K562 (cell line): Measurements from ENCODE around the gene AGPAT4. TPM values are rescaled to one million over a fixed set of nuclear protein-coding genes. Genes with fewer than 3 reads are reported as not detected.

ENCODE experiments used
- ARID3B ChIP-seq: fragments of 250-450 bp; sonication (Bioruptor Pico); IDR thresholded peaks from 2 replicates; pipeline ENCODE4 v1.4.0; 2020; ENCODE audit warnings: borderline replicate concordance
- COPS2 ChIP-seq: fragments of 450-650 bp; conservative IDR thresholded peaks from 2 replicates; pipeline ENCODE4 v1.6.1; 2016; ENCODE audit warnings: mild to moderate bottlenecking, moderate library complexity
- DNMT1 ChIP-seq: fragments of 450-650 bp; IDR thresholded peaks from 2 replicates; pipeline ENCODE4 v1.6.1; 2016; ENCODE audit warnings: antibody characterized with exemption, mild to moderate bottlenecking
- MCM2 ChIP-seq: fragments of 450-650 bp; IDR thresholded peaks from 2 replicates; pipeline ENCODE4 v1.6.1; 2017; ENCODE audit warnings: low read depth, mild to moderate bottlenecking
- RBM25 ChIP-seq: fragments of 200-400 bp; formaldehyde crosslinking; IDR thresholded peaks from 2 replicates; pipeline ENCODE4 v1.6.1; 2018; ENCODE audit warnings: low read length, low read depth, moderate library complexity; ENCODE audit not compliant: severe bottlenecking
- SNIP1 ChIP-seq: fragments of 450-650 bp; IDR thresholded peaks from 2 replicates; pipeline ENCODE4 v1.7.1; 2017; ENCODE audit warnings: low read depth, mild to moderate bottlenecking
- ZBTB17 ChIP-seq: fragments of 450-650 bp; formaldehyde crosslinking; IDR thresholded peaks from 2 replicates; pipeline ENCODE4 v1.4.0; 2020; ENCODE audit warnings: mild to moderate bottlenecking
- ZBTB34 ChIP-seq: fragments of 250-450 bp; sonication (Bioruptor Pico); IDR thresholded peaks from 2 replicates; pipeline ENCODE4 v1.8.0; 2021; ENCODE audit warnings: mild to moderate bottlenecking, moderate library complexity
- ZNF316 ChIP-seq: fragments of 450-650 bp; IDR thresholded peaks from 2 replicates; pipeline ENCODE4 v1.6.1; 2016
- ZNF395 ChIP-seq: fragments of 200-800 bp; sonication (Bioruptor generic); IDR thresholded peaks from 2 replicates; pipeline ENCODE4 v1.6.1; 2017; ENCODE audit warnings: missing genetic modification characterization, missing compliant biosample characterization
- ZNF408 ChIP-seq: fragments of 250-450 bp; sonication (Bioruptor Pico); IDR thresholded peaks from 2 replicates; pipeline ENCODE4 v1.4.0; 2020; ENCODE audit warnings: low read depth, mild to moderate bottlenecking, moderate library complexity
- ZNF57 ChIP-seq: fragments of 450-650 bp; formaldehyde crosslinking; IDR thresholded peaks from 2 replicates; pipeline ENCODE4 v1.4.0; 2020; ENCODE audit warnings: mild to moderate bottlenecking, moderate library complexity
- polyA plus RNA-seq, 8 experiments: library from polyadenylated mRNA; depleted of rRNA in 4 of 8; stranded (reverse) in 5 of 8; unstranded in 3 of 8; fragments of >200 nt; fragmentation: Nextera tagmentation in 2 of 8; fragmentation: Illumina TruSeq in 1 of 8; extraction: Ambion mirVana in 2 of 8; extraction: Trizol in 1 of 8; gene quantifications; 2 replicates each; pipeline versions ENCODE4 v1.2.1 to v1.2.3, GENCODE V29; 2011 to 2014; ENCODE audit warnings: inconsistent platforms in 1 of 8, missing spikeins in 1 of 8
- total RNA-seq, 7 experiments: library from RNA; depleted of rRNA in 6 of 7; stranded (reverse); fragments of >200 nt in 6 of 7; fragmentation: Illumina TruSeq in 2 of 7; extraction: Trizol in 2 of 7; gene quantifications; 2 replicates each; pipeline versions ENCODE4 v1.2.1 to v1.2.3, GENCODE V29; 2011 to 2021; ENCODE audit warnings: low replicate concordance in 1 of 7
- TF ChIP-seq, protein P1 (sequence below): fragments of 200-800 bp; sonication (Bioruptor generic); IDR thresholded peaks from 2 replicates; pipeline ENCODE4 v1.6.1; 2016; ENCODE audit warnings: missing genetic modification characterization, missing compliant biosample characterization

AGPAT4 gene
- total and polyA plus RNA-seq, 9 of the 15 experiments (the other 6 are each of a cell fraction or from before 2014, with no cell fraction given): 2.2 to 15.0 (median 5.7) TPM

- TF ChIP-seq ARID3B (CRISPR knock-in tag) (no peak), ZNF316 (no peak), MCM2 (no peak), ZBTB34 (CRISPR knock-in tag) (no peak), ZNF57 (CRISPR knock-in tag) (no peak), RBM25 (no peak), COPS2 (no peak), DNMT1 (no peak; the same call in 1 of the 2 replicates), SNIP1 (no peak), ZBTB17 (CRISPR knock-in tag) (no peak), ZNF395 (CRISPR knock-in tag) (peak; percentile 97), ZNF408 (CRISPR knock-in tag) (no peak)
- TF ChIP-seq, protein P1, sequence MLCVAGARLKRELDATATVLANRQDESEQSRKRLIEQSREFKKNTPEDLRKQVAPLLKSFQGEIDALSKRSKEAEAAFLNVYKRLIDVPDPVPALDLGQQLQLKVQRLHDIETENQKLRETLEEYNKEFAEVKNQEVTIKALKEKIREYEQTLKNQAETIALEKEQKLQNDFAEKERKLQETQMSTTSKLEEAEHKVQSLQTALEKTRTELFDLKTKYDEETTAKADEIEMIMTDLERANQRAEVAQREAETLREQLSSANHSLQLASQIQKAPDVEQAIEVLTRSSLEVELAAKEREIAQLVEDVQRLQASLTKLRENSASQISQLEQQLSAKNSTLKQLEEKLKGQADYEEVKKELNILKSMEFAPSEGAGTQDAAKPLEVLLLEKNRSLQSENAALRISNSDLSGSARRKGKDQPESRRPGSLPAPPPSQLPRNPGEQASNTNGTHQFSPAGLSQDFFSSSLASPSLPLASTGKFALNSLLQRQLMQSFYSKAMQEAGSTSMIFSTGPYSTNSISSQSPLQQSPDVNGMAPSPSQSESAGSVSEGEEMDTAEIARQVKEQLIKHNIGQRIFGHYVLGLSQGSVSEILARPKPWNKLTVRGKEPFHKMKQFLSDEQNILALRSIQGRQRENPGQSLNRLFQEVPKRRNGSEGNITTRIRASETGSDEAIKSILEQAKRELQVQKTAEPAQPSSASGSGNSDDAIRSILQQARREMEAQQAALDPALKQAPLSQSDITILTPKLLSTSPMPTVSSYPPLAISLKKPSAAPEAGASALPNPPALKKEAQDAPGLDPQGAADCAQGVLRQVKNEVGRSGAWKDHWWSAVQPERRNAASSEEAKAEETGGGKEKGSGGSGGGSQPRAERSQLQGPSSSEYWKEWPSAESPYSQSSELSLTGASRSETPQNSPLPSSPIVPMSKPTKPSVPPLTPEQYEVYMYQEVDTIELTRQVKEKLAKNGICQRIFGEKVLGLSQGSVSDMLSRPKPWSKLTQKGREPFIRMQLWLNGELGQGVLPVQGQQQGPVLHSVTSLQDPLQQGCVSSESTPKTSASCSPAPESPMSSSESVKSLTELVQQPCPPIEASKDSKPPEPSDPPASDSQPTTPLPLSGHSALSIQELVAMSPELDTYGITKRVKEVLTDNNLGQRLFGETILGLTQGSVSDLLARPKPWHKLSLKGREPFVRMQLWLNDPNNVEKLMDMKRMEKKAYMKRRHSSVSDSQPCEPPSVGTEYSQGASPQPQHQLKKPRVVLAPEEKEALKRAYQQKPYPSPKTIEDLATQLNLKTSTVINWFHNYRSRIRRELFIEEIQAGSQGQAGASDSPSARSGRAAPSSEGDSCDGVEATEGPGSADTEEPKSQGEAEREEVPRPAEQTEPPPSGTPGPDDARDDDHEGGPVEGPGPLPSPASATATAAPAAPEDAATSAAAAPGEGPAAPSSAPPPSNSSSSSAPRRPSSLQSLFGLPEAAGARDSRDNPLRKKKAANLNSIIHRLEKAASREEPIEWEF (CRISPR knock-in tag): no peak
Measured at GRCh38 chr6:161254464-161255253, 19.2 kb downstream of the AGPAT4 start (continued).
